Cardiac fibroblast (primary cell): ENCODE results near the gene REEP6.
"Not testable (repeated sequence)": the region's sequence is repeated elsewhere in the genome, so short reads cannot be mapped to it uniquely, and the experiment has no call there.

ENCODE experiments used
- DNase-seq, 2 donors: peaks; one replicate each; pipeline versions ENCODE4 v3.0.0 to v3.0.0-alpha.2; 2010; ENCODE audit warnings: low read depth in 2 of 2
- H3K4me3 ChIP-seq, 2 donors: replicated peaks in 1 of 2; 1 replicate in 1 of 2; 2 replicates in 1 of 2; pipeline ENCODE4 v1.5.1; 2011; ENCODE audit warnings: low read depth in 2 of 2, low read length in 2 of 2, mild to moderate bottlenecking in 2 of 2, moderate library complexity in 1 of 2
- TF ChIP-seq, protein P1 (sequence below): IDR thresholded peaks from one replicate; pipeline ENCODE4 v1.5.1; 2011; ENCODE audit warnings: low read depth, mild to moderate bottlenecking, low read length, inconsistent platforms

The REEP6 gene

GRCh38 chr19:1494115-1494815, 3.3 kb downstream of the REEP6 start:
- H3K4me3 ChIP-seq, result no peak overlapping the region
- no peak for DNase-seq
- TF ChIP-seq, protein P1, sequence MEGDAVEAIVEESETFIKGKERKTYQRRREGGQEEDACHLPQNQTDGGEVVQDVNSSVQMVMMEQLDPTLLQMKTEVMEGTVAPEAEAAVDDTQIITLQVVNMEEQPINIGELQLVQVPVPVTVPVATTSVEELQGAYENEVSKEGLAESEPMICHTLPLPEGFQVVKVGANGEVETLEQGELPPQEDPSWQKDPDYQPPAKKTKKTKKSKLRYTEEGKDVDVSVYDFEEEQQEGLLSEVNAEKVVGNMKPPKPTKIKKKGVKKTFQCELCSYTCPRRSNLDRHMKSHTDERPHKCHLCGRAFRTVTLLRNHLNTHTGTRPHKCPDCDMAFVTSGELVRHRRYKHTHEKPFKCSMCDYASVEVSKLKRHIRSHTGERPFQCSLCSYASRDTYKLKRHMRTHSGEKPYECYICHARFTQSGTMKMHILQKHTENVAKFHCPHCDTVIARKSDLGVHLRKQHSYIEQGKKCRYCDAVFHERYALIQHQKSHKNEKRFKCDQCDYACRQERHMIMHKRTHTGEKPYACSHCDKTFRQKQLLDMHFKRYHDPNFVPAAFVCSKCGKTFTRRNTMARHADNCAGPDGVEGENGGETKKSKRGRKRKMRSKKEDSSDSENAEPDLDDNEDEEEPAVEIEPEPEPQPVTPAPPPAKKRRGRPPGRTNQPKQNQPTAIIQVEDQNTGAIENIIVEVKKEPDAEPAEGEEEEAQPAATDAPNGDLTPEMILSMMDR, result no peak

- TF ChIP-seq, protein P1, result no peak
- no peak overlapping the region for H3K4me3 ChIP-seq
- DNase-seq, result no peak
Observed at GRCh38 chr19:1495051-1495798, 4.2 kb downstream of the REEP6 start.

DNA sequence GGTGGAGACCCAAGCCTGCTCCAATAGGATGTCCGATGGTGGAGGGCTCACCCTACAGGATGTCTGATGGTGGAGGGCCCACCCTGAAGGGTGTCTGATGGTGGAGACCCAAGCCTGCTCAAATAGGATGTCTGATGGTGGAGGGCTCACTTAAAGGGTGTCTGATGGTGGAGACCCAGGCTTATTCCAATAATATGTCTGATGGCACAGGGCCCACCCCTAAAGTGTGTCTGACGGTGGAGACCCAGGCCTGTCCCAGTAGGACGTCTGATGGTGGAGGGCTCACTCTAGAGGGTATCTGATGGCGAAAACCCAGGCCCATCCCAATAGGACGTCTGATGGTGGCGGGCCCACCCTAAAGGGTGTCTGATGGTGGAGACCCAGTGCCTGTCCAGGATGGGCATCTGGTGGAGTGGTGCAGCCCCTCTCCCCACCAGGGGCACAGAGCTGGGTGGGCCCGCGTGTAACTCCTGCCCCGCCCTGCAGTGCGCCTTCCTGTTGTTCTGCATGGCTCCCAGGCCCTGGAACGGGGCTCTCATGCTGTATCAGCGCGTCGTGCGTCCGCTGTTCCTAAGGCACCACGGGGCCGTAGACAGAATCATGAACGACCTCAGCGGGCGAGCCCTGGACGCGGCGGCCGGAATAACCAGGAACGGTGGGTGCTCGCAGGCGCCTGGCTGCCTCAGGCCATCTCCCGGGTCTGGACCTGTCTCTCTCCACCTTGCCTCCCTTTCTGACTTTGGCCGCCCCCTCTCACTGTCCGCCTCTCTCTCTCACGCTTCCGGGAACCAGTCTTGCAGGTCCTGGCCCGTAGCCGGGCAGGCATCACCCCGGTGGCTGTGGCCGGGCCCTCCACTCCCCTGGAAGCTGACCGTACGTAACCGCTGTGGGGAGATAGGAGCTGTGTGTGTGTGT, 5.1 kb downstream of the REEP6 start:
- no peak for DNase-seq
- no peak overlapping the region for H3K4me3 ChIP-seq
- TF ChIP-seq, protein P1, result no peak

DNA sequence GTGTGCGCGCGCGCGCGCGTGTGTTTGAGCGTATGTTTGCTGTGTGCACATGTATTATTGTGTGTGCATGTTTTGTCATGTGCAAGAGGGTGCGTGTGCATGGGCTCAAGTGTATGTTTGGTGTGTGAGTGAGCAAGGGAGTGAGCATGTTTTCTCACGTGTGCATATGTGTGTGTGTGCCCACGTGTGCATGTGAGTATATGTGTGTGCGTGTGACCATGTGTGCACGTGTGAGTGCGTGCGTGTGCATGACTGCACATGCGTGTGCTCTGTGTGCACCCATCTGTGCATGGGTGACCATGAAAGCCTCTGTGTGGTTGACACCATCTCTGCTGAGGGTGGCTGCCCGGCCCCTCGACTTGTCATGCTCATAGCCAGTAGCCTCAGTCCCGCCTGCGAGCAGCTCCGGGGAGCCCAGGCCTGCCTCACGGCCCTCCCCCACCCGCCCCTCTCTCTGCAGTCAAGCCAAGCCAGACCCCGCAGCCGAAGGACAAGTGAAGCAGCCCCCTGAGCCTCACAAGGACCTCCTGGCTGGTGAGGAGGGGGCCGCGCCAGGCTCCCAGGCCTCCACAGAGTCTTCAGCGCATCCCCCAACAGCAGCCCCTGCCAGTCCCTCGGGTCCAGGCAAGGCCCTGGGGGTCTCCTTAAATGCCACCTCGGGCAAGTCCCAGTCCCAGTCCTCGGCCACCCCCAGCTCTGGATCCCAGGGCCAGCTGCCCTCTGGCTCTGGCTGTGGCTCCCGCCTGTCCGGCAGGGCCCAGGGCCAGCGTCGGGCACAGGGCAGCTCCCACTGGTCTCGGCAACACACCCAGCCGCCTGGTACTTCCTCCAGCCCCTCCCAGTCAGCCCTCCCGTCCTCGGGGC, 6.0 kb downstream of the REEP6 start:
- TF ChIP-seq, protein P1, result no peak
- DNase-seq, result no peak
- H3K4me3 ChIP-seq, result no peak overlapping the region

GRCh38 chr19:1497578-1498235, 6.7 kb downstream of the REEP6 start:
- no peak for DNase-seq
- H3K4me3 ChIP-seq, result no peak overlapping the region
- TF ChIP-seq, protein P1, result no peak

- DNase-seq, H3K4me3 ChIP-seq: not testable (repeated sequence)
Observed at GRCh38 chr19:1499231-1499630, 8.2 kb downstream of the REEP6 start.
